IPS DF 19.7 (cell line): ENCODE results near the gene MYLIP.
"Not testable (repeated sequence)": the region's sequence is repeated elsewhere in the genome, so short reads cannot be mapped to it uniquely, and the experiment has no call there.

Experiments
- DNase-seq: peaks from one replicate; pipeline ENCODE4 v3.0.0-alpha.2; 2013; ENCODE audit warnings: low read depth, low spot score

Gene MYLIP

DNA sequence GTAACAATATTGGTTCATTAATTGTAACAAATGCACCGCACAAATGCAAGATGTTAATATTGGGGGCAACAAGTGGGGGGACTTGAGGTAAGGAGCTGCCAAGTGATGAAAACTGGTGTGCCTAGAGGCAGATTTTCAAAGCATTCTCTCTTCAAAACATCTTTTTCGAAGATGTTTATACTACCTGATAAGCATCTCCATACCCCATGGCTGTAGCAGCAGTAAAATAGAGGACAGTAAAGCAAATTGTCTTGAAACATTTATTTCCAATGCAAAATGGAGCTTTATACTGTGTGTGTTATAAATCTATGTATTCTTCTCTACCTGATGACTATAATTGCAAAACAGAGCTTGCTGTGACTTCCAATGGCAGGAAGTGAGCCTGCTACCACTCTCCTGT is 42.5 kb downstream of the MYLIP start:
- no peak for DNase-seq

DNA sequence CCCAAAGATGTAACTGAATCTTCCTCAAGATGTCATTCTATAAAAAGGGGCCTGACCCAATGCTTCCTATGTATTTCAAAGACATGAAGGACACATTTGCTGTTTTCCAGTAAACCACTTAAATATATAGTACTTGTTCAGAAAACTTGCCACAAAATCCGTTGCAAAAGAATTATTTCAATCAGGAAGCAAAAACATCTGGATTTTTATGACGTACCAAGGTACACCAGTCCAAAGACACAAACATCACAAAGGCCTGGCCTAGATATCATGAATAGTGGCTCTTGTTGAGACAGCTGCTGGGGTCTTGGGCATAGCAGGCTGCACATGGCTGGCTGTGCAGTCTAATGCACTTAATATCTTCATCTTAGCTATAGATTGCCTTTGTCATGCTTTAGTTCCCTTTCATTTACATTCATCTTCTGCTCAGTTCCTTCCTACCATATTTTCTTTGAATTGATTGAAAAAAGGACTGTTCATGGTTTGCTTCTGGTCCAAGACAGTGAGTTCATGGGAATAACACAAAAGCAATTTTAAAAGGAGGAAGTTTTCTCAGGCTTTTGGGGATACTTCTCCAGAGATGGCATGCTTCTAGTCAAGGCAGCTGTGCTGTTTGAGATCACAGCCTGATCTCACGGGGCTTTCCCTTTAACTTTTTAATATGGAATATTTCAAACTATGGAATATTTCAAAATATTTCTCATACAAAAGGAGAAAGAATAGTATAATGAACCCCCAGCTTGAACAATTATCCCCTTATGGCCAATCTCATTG is 44.5 kb downstream of the MYLIP start:
- no peak for DNase-seq

DNA sequence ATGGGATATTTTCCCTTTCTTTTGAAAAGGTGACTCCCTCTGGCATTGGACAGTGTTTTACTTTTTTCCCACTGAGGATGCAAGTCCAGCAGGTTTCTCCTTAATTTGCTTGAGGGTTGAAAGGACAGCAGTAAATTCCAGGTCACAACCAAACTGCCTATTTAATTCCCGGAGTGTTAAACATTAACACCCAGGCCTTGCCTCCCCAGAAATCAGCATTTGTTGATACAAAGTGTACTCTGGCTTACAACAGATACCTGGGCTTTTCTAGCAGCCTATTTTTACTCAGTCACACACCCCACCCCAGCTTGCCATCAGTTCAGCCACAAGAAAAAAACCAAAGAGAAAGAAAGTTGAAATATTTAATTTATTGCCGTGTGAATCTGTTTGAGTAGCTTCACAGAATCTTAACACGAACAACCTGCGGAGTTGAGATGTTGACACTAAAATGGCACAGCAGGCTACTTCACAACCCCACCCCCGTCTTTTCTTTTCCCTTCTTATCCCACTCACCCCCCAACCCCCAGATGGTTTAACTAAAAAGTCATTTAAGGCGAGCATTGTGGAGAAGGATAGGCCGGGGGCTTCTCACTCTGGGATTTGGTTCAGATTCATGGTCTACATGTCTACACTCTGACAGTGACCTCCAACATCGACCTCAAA is 45.7 kb downstream of the MYLIP start:
- no peak for DNase-seq

DNA sequence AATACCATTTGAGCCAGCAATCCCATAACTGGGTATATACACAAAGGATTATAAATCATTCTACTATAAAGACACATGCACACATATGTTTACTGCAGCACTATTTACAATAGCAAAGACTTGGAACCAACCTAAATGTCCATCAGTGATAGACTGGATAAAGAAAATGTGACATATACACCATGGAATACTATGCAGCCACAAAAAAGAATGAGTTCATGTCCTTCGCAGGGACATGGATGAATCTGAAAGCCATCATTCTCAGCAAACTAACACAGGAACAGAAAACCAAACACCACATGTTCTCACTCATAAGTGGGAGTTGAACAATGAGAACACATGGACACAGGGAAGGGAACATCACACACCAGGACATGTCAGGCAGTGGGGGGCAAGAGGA is 47.7 kb downstream of the MYLIP start:
- DNase-seq, result not testable (repeated sequence)

DNA sequence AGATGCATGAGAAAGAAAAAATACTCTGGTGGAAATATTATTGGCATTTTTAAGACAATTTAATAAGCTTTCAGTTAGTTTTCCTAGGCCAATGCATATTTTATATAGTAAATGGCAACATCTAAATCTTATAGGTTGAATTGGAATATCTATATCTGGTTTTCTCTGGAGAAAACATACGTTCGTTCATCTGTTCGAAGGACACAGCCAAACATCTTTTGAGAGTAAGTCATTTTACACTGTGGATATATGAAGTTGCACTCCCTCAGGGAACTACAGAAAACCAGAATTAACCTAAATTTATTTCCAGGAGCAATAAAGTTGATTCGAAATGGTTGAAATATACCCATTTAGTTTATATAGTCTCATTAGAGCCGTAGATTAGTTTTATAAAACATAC is 49.0 kb downstream of the MYLIP start:
- DNase-seq, result no peak

DNA sequence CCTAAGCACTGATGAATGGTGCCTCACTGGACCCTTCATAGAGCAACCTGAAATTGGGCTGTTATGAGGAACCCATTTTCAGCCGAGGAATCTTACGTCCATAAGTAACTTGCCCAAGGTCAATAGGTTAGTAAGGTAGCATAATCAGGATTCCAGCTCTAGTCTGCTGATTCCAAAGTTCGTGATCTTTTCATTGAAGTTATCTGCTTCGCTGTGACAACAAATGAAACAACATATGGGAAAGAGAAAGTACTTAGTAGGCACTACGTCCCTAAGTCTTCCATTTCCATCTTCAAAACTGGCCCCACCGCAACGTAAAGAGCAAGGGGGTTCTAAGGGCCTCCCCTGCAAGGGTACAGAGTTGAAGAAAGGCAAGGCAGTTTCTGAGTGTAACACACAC is 49.5 kb downstream of the MYLIP start:
- no peak for DNase-seq

DNA sequence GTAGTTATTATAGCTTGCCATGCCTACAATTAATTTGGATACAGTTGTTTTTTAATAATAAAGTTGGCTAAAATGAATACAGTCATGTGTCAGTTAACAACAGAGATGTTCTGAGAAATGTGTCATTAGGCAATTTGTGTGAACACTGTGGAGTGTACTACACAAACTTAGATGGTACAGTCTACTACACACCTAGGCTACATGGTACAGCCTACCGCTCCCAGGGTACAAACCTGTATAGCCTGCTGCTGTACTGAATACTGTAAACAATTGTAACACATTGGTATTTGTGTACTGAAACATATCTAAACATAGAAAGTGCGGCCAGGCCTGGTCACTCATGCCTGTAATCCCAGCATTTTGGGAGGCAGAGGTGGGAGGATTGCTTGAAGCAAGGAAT is 50.2 kb downstream of the MYLIP start:
- no peak for DNase-seq

DNA sequence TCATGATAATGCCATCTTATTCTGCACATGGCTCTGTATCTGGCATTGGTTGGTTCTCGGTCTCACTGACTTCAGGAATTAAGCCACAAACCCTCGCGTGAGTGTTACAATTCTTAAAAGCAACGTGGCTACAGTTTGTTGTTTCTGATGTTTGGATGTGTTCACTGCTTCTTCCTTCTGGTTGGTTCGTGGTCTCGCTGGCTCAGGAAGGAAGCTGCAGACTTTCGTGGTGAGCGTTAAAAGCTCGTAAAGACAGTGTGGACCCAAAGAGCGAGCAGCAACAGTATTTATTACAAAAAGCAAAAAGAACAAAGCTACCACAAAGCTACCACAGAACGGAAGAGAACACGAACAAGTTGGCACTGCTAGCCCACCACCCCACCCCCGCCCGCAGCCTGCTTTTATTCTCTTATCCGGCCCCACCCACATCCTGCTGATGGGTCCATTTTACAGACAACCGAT is 51.1 kb downstream of the MYLIP start:
- no peak for DNase-seq

DNA sequence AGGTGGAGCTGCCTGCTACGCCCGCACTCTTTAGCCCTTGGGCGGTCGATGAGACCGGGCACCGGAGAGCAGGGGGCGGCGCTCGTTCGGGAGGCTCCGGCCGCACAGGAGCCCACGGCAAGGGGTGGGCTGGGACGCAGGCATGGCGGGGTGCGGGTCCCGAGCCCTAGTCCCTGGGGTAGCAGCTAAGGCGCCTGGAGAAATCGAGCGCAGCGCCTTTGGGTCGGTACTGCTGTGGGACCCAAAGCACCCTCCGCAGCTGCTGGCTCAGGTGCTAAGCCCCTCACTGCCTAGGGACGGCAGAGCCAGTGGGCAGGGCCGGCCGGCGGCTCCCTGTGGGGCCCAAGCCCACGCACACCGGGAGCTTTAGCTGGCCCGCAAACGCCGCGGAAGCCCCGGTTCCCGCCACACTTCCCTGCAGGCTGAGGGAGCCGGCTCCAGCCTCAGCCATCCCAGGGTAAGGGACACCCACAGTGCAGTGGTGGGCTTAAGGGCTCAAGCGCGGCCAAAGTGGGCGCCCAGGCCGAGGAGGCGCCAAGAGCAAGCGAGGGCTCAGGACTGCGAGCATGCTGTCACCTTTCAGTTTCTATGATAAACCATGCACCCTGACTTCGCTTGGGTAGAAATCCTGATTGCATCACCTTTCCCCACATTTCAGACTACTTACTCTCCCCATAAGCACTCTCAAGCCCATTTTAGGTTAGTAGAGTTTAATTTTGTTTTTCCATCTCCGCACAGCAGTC is 52.0 kb downstream of the MYLIP start:
- no peak for DNase-seq

DNA sequence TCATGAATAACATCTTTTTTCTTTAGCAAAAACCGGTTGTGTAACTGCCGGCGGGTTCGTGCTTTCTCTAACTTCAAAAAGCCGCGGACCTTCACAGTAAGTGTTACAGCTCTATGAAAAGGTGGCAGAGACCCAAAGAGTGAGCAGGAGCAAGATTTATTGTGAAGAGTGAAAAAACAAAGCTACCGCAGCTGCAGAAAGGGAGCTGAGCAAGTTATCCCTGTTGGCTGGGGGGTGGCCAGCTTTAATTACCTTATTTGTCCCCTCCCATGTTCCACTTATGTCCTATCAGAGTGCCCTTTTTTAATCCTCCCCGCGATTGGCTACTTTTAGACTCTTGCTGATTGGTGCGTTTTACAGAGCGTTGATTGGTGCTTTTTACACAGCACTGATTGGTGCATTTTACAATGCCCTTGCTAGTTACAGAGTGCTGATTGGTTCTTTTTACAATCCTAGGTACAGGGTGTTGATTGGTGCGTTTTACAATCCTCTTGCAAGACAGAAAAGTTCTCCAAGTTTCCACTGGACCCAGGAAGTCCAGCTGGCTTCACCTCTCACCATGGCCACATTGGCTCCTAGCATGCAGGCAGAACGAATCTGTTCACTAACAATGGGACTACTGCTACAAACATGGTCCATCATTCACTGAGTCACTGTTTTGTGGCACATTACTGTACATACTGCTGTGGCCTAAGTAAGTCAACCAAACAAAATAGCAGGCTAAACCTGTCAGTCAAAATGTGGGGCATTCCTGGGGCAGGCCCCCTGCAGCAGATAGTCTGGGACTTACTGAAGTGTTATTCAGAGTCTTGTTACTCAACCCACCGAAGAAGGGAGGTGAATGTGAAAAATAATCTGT is 52.8 kb downstream of the MYLIP start:
- DNase-seq, result no peak

DNA sequence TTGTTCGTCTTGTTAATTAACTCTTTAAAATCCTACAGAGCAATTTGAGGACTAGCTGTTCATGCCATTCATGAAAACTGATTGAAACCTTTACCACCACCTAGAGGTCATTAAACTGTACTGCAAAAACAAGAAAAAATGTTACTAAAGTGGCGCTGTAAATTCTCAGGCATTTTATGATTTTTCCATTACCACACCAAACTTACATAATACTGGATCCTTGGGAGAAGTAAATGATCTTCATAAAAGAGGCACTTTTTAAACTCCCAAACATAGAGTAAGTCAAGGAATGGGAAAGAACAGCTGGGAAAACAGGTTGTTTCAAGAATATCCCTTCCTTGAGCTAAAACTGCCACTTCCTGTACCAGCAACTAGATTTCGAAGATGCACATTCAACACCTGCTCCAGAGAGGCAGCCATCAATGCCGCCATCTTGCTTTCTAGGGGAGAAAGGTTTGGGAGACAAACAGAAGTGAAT is 54.3 kb downstream of the MYLIP start:
- no peak for DNase-seq

DNA sequence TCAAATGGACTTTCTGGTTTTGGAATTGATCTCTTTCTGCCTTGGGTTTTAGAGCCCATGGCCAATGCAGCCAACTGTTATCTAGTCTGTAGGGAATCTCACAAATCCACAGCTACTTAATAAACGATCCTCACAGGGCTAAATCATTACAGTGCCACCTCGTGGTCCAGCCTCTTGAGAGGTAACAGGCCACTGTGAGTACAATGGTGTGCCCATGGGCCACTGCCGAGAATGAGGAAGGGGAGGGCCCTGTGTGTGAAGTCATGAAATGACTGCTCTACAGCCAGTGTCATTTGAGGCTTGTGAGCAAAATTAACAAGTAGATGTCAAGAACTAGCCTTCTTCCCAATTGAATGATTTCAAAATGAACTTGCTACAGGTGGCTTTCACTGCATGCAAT is 55.2 kb downstream of the MYLIP start:
- DNase-seq, result no peak

DNA sequence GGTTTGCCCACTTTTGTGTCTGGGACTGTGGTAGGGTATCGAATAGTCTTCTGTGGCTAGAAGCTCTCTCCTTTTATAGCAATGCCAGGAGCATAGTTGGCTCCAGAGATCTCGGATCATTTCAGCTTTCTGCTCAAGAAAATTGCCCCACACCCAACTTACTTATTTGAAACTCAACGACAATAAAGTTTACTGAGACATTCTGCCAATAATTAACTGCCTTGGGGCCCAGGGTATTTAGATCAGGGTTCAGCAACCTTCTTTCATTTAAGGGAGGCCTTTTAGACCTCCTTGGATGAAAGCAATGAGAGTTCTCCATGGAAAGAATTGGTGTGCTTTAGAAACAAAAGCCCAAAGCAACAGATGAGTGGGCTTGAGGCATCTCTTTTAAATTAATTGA is 55.7 kb downstream of the MYLIP start:
- DNase-seq, result no peak

DNA sequence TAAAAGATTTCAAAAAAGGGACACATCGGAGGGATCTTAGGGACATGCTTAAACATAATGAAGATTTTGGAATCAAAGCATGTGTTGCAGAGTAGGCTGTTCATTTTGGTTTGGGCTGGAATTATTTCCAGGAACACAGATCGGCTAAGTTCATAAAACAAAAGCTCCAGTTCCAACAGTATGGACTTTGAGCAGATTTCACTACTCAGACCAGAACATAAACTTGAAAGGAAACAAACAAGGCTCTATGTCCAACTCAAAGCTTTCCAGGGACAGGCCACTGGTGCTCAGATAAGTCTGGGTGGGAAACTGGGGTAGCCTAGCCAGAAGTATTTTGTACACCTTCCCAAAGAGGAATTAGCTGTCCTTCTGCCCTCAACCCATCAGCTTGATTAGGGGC is 58.3 kb downstream of the MYLIP start:
- DNase-seq, result no peak

DNA sequence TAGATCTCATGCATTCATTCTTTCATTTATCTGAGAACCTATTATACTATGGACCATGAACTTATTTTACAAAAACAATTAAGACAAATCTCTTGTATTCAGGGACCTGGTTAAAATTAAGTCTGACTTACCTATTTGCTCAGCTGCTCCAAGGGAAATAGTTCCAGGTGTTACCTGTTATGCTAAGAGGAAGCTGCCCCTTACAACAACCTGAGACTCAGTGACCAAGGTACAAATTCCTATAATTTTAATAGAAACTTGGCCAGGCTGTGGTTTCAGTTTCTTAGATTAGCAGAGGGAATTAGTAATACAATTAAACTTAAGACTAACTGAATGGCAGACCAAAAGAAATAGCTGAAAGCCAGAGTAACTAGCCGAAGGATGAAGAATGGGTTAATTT is 61.3 kb downstream of the MYLIP start:
- no peak for DNase-seq

DNA sequence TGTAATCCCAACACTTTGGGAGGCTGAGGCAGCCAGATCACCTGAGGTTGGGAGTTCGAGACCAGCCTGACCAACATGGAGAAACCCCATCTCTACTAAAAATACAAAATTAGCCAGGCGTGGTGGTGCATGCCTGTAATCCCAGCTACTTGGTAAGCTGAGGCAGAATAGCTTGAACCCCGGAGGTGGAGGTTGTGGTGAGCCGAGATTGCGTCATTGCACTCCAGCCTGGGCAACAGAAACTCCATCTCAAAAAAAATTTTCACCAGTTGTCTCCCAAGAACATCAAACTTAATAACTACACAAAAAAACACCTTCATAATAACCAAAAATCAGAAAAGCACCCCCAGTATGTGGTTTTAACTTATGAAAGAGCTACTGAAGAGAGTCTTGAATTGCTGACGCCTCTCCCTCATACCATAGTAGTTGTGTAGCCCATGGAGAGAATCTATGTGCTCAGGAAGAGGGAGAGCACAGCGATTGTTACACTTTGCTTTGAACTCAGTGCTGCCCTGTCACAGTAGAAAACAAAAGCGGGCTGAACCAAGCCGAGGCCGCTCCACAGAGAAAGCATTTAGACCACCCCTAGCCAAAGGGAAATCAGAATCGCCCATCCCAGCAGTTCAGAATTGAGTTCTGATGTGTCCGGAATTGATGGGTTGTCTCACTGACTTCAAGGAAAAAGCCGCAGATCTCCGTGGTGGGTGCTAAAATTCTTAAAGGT is 67.5 kb downstream of the MYLIP start:
- no peak for DNase-seq

DNA sequence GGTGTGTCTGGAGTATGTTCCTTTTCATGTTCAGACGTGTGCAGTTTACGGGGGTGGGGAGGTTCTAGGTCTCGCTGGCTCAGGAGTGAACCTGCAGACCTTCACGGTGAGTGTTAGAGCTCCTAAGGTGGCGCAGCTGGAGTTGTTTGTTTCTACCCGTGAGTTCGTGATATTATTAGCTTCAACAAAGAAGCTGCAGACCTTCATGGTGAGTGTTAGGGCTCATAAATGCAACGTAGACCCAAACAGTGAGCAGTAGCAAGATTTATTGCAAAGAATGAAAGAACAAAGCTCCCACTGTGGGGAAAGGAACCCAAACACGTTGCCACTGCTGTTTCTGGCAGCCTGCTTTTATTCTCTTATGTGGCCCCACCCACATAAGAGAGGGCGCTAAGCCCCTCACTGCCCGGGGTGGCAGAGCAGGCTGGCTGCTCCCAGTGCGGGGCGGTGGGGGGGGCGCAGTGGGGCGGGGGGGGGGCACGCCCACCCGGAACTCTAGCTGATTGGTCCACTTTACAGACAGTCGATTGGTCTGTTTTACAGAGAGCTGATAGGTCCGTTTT is 68.2 kb downstream of the MYLIP start:
- DNase-seq, result no peak
